GM06990 (cell line): ENCODE results near the gene RHCG.

Experiments used
- DNase-seq: peaks from one replicate; pipeline ENCODE4 v3.0.0-alpha.2; 2011; ENCODE audit not compliant: insufficient read length; ENCODE audit errors: extremely low read depth
- H3K27me3 ChIP-seq: replicated peaks from 2 replicates; pipeline ENCODE4 v1.6.0; 2011; ENCODE audit warnings: low read length; ENCODE audit not compliant: control insufficient read depth, insufficient read depth
- H3K36me3 ChIP-seq: 2 replicates; pipeline ENCODE4 v1.5.1; 2011; ENCODE audit warnings: low read length; ENCODE audit not compliant: control insufficient read depth, insufficient read depth
- H3K4me3 ChIP-seq: replicated peaks from 2 replicates; pipeline ENCODE4 v1.5.1; 2011; ENCODE audit warnings: low read depth, mild to moderate bottlenecking, control low read depth, low read length
- TF ChIP-seq, protein P1 (sequence below): IDR thresholded peaks from 2 replicates; pipeline ENCODE4 v1.5.1; 2011; ENCODE audit warnings: low read length, control low read depth, mild to moderate bottlenecking, inconsistent platforms; ENCODE audit not compliant: insufficient read depth, poor library complexity, severe bottlenecking

The RHCG gene

DNA sequence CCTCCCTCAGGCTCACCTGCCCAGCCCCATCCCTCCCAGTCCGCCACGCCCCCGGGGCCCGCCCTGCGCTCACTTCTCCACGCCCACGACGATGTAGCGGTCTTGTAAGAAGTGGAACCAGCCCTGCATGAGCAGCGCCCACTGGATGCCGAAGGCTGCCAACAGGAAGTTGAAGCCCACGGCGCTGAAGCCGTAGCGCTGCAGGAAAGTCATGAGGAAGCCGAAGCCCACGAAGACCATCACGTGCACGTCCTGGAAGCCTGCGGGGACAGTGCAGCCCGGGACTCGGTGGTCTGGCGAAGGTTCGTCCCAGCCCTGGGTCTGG, 9.7 kb downstream of the RHCG start:
- Histone ChIP-seq H3K4me3 (no peak overlapping the region), H3K36me3 (no peaks in the 10 kb centered on the region), H3K27me3 (no peaks in the 10 kb centered on the region; the same call in 1 of the 2 replicates)
- DNase-seq = peak; percentile 69
- TF ChIP-seq, protein P1, sequence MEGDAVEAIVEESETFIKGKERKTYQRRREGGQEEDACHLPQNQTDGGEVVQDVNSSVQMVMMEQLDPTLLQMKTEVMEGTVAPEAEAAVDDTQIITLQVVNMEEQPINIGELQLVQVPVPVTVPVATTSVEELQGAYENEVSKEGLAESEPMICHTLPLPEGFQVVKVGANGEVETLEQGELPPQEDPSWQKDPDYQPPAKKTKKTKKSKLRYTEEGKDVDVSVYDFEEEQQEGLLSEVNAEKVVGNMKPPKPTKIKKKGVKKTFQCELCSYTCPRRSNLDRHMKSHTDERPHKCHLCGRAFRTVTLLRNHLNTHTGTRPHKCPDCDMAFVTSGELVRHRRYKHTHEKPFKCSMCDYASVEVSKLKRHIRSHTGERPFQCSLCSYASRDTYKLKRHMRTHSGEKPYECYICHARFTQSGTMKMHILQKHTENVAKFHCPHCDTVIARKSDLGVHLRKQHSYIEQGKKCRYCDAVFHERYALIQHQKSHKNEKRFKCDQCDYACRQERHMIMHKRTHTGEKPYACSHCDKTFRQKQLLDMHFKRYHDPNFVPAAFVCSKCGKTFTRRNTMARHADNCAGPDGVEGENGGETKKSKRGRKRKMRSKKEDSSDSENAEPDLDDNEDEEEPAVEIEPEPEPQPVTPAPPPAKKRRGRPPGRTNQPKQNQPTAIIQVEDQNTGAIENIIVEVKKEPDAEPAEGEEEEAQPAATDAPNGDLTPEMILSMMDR = no peak

DNA sequence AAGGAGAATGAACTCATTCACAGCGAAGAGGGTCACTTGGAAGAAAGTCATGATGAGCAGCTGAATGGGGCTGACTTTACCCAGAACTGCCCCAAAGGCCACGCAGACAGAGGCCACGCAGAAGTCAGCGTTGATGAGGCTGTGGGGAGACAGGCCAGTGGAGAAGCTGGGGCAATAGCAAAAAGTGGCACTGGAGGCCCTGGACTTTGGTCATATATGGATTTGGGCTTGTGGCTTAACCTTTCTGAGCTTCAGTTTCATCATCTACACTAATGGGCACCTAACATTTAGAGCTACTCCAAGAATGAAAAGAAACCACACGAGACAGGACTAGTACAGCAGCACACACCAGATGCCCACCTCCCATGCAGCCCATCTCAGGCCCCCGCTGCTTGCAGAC, 13.3 kb downstream of the RHCG start:
- no peak overlapping the region for H3K4me3 ChIP-seq
- H3K27me3 ChIP-seq = no peaks in the 10 kb centered on the region; the same call in none of the 2 replicates
- no peaks in the 10 kb centered on the region for H3K36me3 ChIP-seq
- DNase-seq = no peak
- TF ChIP-seq, protein P1 = no peak

DNA sequence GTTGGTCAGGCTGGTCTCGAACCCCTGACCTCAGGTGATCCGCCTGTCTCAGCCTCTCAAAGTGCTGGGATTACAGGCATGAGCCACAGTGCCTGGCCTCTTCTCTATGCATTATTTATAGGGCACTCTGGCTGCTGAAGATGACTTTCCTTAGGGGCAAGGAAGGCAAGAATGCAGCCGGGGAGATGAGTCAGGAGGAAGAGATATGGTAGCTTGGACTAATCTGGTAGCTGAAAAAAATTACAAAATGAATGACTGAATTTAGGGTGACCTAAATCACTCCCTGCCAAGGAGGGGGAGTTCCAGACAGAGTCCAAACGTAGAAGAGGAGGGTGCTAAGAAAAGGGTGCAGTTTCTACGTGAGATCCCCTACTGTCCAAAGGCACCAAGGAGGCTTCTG, 14.2 kb downstream of the RHCG start:
- Histone ChIP-seq H3K4me3 (no peak overlapping the region), H3K36me3 (no peaks in the 10 kb centered on the region), H3K27me3 (no peaks in the 10 kb centered on the region; the same call in none of the 2 replicates)
- TF ChIP-seq, protein P1 = no peak
- no peak for DNase-seq

DNA sequence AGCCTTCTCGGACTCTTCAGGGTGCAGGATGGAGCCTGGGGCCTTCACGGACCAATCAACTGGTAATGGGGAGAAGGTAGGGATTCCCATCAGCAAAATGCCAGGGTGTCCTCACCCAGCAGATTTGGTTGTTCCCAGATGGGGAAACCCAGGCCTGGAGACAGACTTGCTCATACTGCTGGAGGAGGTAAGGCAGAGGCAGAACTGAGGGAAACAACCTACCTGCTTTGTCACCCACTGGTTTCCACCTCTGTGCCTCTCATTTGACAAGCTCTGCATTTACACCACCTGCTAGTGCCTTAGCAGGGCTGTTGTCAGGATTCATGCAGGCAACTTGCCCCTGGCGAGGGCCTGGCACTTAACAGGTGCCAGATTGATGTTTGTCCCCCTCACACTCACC, 15.9 kb downstream of the RHCG start:
- TF ChIP-seq, protein P1 = no peak
- no peak overlapping the region for H3K4me3 ChIP-seq

DNA sequence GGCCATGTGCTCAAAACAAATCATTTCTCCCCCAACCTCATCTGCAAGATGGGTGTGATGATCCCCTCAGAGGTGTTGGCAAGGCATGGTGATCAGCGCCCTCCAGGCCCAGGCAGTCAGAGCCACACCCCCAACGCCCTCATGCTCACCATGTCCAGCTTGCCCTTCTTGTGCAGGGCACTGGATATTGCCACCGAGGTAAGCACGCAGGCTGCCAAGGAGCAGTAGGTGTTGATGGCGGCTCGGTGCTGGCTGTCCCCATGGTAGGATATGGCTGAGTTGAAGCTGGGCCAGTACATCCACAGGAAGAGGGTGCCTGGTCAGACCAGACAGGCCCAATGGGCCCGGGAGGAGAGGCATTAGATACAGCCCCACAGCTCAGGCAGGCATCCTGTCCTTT, 17.2 kb downstream of the RHCG start:
- TF ChIP-seq, protein P1 = no peak
- H3K27me3 ChIP-seq = no peaks in the 10 kb centered on the region; the same call in 1 of the 2 replicates
- no peaks in the 10 kb centered on the region for H3K36me3 ChIP-seq
- no peak overlapping the region for H3K4me3 ChIP-seq
- DNase-seq = no peak

More for the DNA sequence above, 15.9 kb downstream of the RHCG start:
- Histone ChIP-seq H3K36me3 (no peaks in the 10 kb centered on the region), H3K27me3 (no peaks in the 10 kb centered on the region; the same call in 1 of the 2 replicates)
- no peak for DNase-seq

DNA sequence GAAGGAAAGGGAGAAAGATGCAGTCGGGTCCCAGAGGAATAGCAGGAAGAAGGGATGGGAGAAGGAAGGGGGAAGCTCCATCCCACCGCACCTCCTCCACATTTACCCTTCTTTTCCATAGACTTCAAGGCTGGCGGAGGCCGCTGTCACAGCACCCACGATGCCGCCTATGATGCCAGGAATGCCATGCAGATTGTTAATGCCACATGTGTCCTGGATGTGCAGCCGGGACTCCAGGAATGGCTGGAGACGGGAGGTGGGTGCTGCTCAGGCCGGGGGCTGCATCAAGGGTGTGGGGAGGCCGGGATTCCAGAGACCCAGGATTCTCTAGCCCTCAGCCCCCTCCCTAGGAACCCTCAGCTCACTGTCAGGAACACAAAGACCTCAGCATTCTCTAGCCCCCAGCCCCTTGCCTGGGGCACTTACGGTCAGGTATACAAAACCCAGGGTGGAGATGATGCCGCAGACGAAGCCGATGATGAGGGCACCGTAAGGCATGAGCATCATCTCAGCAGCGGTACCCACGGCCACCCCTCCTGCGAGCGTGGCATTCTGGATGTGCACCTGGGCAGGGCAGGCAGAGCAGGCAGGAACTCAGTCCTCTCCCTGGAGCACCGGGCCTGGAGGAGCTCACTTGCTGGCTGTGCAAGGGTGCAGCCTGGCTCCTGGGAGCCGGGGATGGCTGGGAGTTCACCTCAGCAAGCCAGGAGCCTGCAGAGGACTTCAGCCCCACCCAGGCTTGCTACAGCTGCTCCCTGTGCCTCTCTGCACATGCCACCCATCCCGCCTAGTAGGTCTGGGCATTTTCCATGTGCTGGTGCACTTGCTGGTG, 18.8 kb downstream of the RHCG start:
- DNase-seq = no peak
- TF ChIP-seq, protein P1 = no peak
- no peak overlapping the region for H3K4me3 ChIP-seq
- no peaks in the 10 kb centered on the region for H3K36me3 ChIP-seq
- no peaks in the 10 kb centered on the region; the same call in 1 of the 2 replicates for H3K27me3 ChIP-seq
